Purkinje cell (primary cell): Measurements from ENCODE around the gene SNCB. TPM values are rescaled to one million over a fixed set of nuclear protein-coding genes. Genes with fewer than 3 reads are reported as not detected.

Experiments used
- polyA plus RNA-seq: library from polyadenylated mRNA; unstranded; fragments of >200 nt; fragmentation: Nextera tagmentation; gene quantifications from 2 replicates; pipeline ENCODE4 v1.2.1, GENCODE V29; 2014

Gene SNCB
- 6.9 and 17.0 TPM in 2 replicates for polyA plus RNA-seq

GRCh38 chr5:176629853-176630680 lies at the start of gene SNCB, which contains the start of gene EIF4E1B:
Gene SNCB, minus strand, starts transcription at chr5:176630534. Its CDS starts 880 bp downstream, at chr5:176629654.
Gene EIF4E1B, plus strand, starts transcription at chr5:176630675. Its CDS starts 12,113 bp downstream, at chr5:176642788.

GRCh38 chr5:176647030-176647842 lies 16.9 kb upstream of the SNCB start, which contains the start of gene TSPAN17:
Gene TSPAN17, plus strand, starts transcription at chr5:176647484. Its CDS starts 132 bp downstream, at chr5:176647616.

GRCh38 chr5:176609724-176610434 lies 20.5 kb downstream of the SNCB start, which contains the start of gene GPRIN1:
Gene GPRIN1, minus strand, starts transcription at chr5:176610156. Its CDS starts 10,322 bp downstream, at chr5:176599834.

Other genes with a start within 250 kb of the SNCB start
- gene NOP16, start 241.9 kb downstream of the SNCB start, polyA plus RNA-seq = 106 and 141 TPM in 2 replicates
- gene HIGD2A, start 241.8 kb downstream of the SNCB start, polyA plus RNA-seq = 451 and 463 TPM in 2 replicates
- gene CLTB, start 214.0 kb downstream of the SNCB start, polyA plus RNA-seq = 20.9 and 37.9 TPM in 2 replicates
- gene FAF2, start 182.1 kb downstream of the SNCB start, polyA plus RNA-seq = 44.3 and 48.9 TPM in 2 replicates
- 5.5 and 6.7 TPM in 2 replicates for gene RNF44, start 93.1 kb downstream of the SNCB start, polyA plus RNA-seq
- 1.4 TPM in 1 of 2 replicates, not detected in the other for gene CDHR2, start 81.2 kb downstream of the SNCB start, polyA plus RNA-seq
- 0.95 and 2.2 TPM in 2 replicates for gene GPRIN1, start 20.4 kb downstream of the SNCB start, polyA plus RNA-seq
- not detected in 2 replicates for gene EIF4E1B, start 141 bp upstream of the SNCB start, polyA plus RNA-seq
- gene TSPAN17, start 16.9 kb upstream of the SNCB start, polyA plus RNA-seq = 2.6 and 3.3 TPM in 2 replicates
- 1.3 TPM in 1 of 2 replicates, not detected in the other for gene UNC5A, start 180.0 kb upstream of the SNCB start, polyA plus RNA-seq